Measurements from ENCODE around the gene SWAP70. TPM values are rescaled to one million over a fixed set of nuclear protein-coding genes. Genes with fewer than 3 reads are reported as not detected.

SWAP70 gene
- total RNA-seq, 3 donors from 2014 or later (not counting 1 experiment from before 2014, with no cell fraction given): 11.8 to 14.0 (median 11.9) TPM

GRCh38 chr11:9651481-9651880 lies 12.4 kb upstream of the SWAP70 start:
- DNase-seq: no peak
- H3K27ac Mint-ChIP-seq: no peak overlapping the region
- H3K36me3 Mint-ChIP-seq: no peaks in the 10 kb centered on the region
- no peak overlapping the region for H3K4me3 ChIP-seq (ENCODE audit: low read length)
- no peak overlapping the region for H3K27ac ChIP-seq (ENCODE audit: low read length)
- peaks cover 0 to 2% of the 10 kb centered on the region in 2 donors for H3K27me3 Mint-ChIP-seq (ENCODE audit: low read depth in 2 of 2)
- no peak overlapping the region for H3K4me3 Mint-ChIP-seq
- no peak for ATAC-seq
- H3K9me3 ChIP-seq (ENCODE audit: control insufficient read depth, insufficient read depth, low read length): no peaks in the 10 kb centered on the region
- no peaks in the 10 kb centered on the region for H3K36me3 ChIP-seq (ENCODE audit: control insufficient read depth, insufficient read depth, low read length)
- no peaks in the 10 kb centered on the region for H3K4me1 ChIP-seq (ENCODE audit: control insufficient read depth, insufficient read depth, low read length)
- 92% methylated on average over 7 of the region's 7 CpGs for WGBS (ENCODE audit: insufficient coverage)
- no peaks in the 10 kb centered on the region for H3K27me3 ChIP-seq (ENCODE audit: control insufficient read depth, insufficient read depth, low read length)
- H3K9me3 Mint-ChIP-seq: no peaks in the 10 kb centered on the region
- peaks cover 0 to 12% of the 10 kb centered on the region in 2 donors for H3K4me1 Mint-ChIP-seq
- TF ChIP-seq CTCF (IDR thresholded peaks at IDR 0.05): no peak
- intact Hi-C loops (cut with micrococcal nuclease): no loop called here

- Histone ChIP-seq H3K4me1 (ENCODE audit: control insufficient read depth, insufficient read depth, low read length) (no peaks in the 10 kb centered on the region), H3K27ac (ENCODE audit: low read length) (no peak overlapping the region), H3K27me3 (ENCODE audit: control insufficient read depth, insufficient read depth, low read length) (no peaks in the 10 kb centered on the region), H3K36me3 (ENCODE audit: control insufficient read depth, insufficient read depth, low read length) (no peaks in the 10 kb centered on the region), H3K9me3 (ENCODE audit: control insufficient read depth, insufficient read depth, low read length) (no peaks in the 10 kb centered on the region), H3K4me3 (ENCODE audit: low read length) (no peak overlapping the region)
- ATAC-seq: peak in 2 of 3 donors; percentile 30 to 92
- intact Hi-C loops (cut with micrococcal nuclease): no loop called here
- TF ChIP-seq CTCF (IDR thresholded peaks at IDR 0.05): no peak
- DNase-seq: no peak
- Mint-ChIP-seq H3K4me1 (peaks cover 0 to 12% of the 10 kb centered on the region in 2 donors), H3K27ac (no peak overlapping the region), H3K36me3 (no peaks in the 10 kb centered on the region), H3K27me3 (ENCODE audit: low read depth in 2 of 2) (peaks cover 0 to 2% of the 10 kb centered on the region in 2 donors), H3K4me3 (no peak overlapping the region), H3K9me3 (no peaks in the 10 kb centered on the region)
Measured at GRCh38 chr11:9651899-9652748, 11.8 kb upstream of the SWAP70 start.

GRCh38 chr11:9653871-9654270 lies 10.0 kb upstream of the SWAP70 start:
- no peaks in the 10 kb centered on the region for H3K27me3 ChIP-seq (ENCODE audit: control insufficient read depth, insufficient read depth, low read length)
- DNase-seq (no peak), ATAC-seq (no peak)
- no peak overlapping the region for H3K4me3 Mint-ChIP-seq
- H3K9me3 ChIP-seq (ENCODE audit: control insufficient read depth, insufficient read depth, low read length): no peaks in the 10 kb centered on the region
- no peak overlapping the region for H3K4me3 ChIP-seq (ENCODE audit: low read length)
- no peaks in the 10 kb centered on the region for H3K4me1 ChIP-seq (ENCODE audit: control insufficient read depth, insufficient read depth, low read length)
- no peaks in the 10 kb centered on the region for H3K9me3 Mint-ChIP-seq
- H3K27me3 Mint-ChIP-seq (ENCODE audit: low read depth in 2 of 2): no peaks in the 10 kb centered on the region
- 90% methylated on average over 2 of the region's 2 CpGs for WGBS (ENCODE audit: insufficient coverage)
- peaks cover 0 to 12% of the 10 kb centered on the region in 2 donors for H3K4me1 Mint-ChIP-seq
- no peak overlapping the region for H3K27ac ChIP-seq (ENCODE audit: low read length)
- H3K27ac Mint-ChIP-seq: no peak overlapping the region
- H3K36me3 ChIP-seq (ENCODE audit: control insufficient read depth, insufficient read depth, low read length): no peaks in the 10 kb centered on the region
- TF ChIP-seq CTCF (IDR thresholded peaks at IDR 0.05): no peak
- intact Hi-C loops (cut with micrococcal nuclease): no loop called here
- H3K36me3 Mint-ChIP-seq: no peaks in the 10 kb centered on the region

GRCh38 chr11:9656864-9657263 lies 7.0 kb upstream of the SWAP70 start:
- ATAC-seq: no peak
- H3K27ac ChIP-seq (ENCODE audit: low read length): no peak overlapping the region
- H3K36me3 ChIP-seq (ENCODE audit: control insufficient read depth, insufficient read depth, low read length): no peaks in the 10 kb centered on the region
- no peaks in the 10 kb centered on the region for H3K4me1 ChIP-seq (ENCODE audit: control insufficient read depth, insufficient read depth, low read length)
- peaks cover 3 to 6% of the 10 kb centered on the region in 2 donors for H3K27me3 Mint-ChIP-seq (ENCODE audit: low read depth in 2 of 2)
- H3K36me3 Mint-ChIP-seq: no peaks in the 10 kb centered on the region
- no peak overlapping the region for H3K27ac Mint-ChIP-seq
- peaks cover 0 to 12% of the 10 kb centered on the region in 2 donors for H3K4me1 Mint-ChIP-seq
- intact Hi-C loops (cut with micrococcal nuclease): no loop called here
- no peaks in the 10 kb centered on the region for H3K9me3 ChIP-seq (ENCODE audit: control insufficient read depth, insufficient read depth, low read length)
- H3K9me3 Mint-ChIP-seq: no peaks in the 10 kb centered on the region
- H3K4me3 ChIP-seq (ENCODE audit: low read length): no peak overlapping the region
- H3K4me3 Mint-ChIP-seq: no peak overlapping the region
- H3K27me3 ChIP-seq (ENCODE audit: control insufficient read depth, insufficient read depth, low read length): no peaks in the 10 kb centered on the region
- DNase-seq: no peak
- TF ChIP-seq CTCF (IDR thresholded peaks at IDR 0.05): no peak

All from natural killer cell (primary cell).